Heart right ventricle (tissue), 16 donors: ENCODE data around the gene ARID4B. TPM values are rescaled to one million over a fixed set of nuclear protein-coding genes. Genes with fewer than 3 reads are reported as not detected.

Experiments
- ATAC-seq, 8 donors: fragments of 200-7000 bp; cut with Tn5 transposase; one replicate each; pipeline ENCODE4 v1.9.1; 2020; ENCODE audit warnings: mild to moderate bottlenecking in 8 of 8, moderate library complexity in 8 of 8, moderate number of reproducible peaks in 1 of 8
- DNase-seq, 2 donors: peaks; one replicate each; pipeline ENCODE4 v3.0.0-alpha.2; 2020
- H3K27ac ChIP-seq, 10 donors: fragments of 200-600 bp; sonication (generic) in 2 of 10; one replicate each; pipeline versions ENCODE4 v1.5.0 to v1.8.0; 2020 to 2022; ENCODE audit warnings: mild to moderate bottlenecking in 3 of 10
- H3K27me3 ChIP-seq, 7 donors: fragments of 200-600 bp; one replicate each; pipeline ENCODE4 v1.8.0; 2021 to 2022; ENCODE audit warnings: mild to moderate bottlenecking in 2 of 7
- H3K36me3 ChIP-seq, 9 donors: fragments of 200-600 bp; sonication (generic) in 1 of 9; one replicate each; pipeline versions ENCODE4 v1.5.0 to v1.8.0; 2020 to 2022; ENCODE audit warnings: mild to moderate bottlenecking in 2 of 9
- H3K4me1 ChIP-seq, 9 donors: fragments of 200-600 bp; sonication (generic) in 1 of 9; one replicate each; pipeline versions ENCODE4 v1.5.0 to v1.8.0; 2020 to 2022; ENCODE audit warnings: mild to moderate bottlenecking in 4 of 9
- H3K4me3 ChIP-seq, 10 donors: fragments of 200-600 bp; sonication (generic) in 2 of 10; one replicate each; pipeline versions ENCODE4 v1.5.0 to v1.8.0; 2020 to 2022; ENCODE audit warnings: mild to moderate bottlenecking in 7 of 10, moderate library complexity in 2 of 10
- H3K9me3 ChIP-seq, 11 donors: fragments of 200-600 bp in 10 of 11; sonication (generic) in 2 of 11; one replicate each; pipeline versions ENCODE4 v1.5.0 to v1.8.0; 2013 to 2022; ENCODE audit warnings: mild to moderate bottlenecking in 2 of 11, control low read depth in 1 of 11, moderate library complexity in 1 of 11
- CTCF ChIP-seq, 9 donors: fragments of 200-600 bp; sonication (generic) in 2 of 9; IDR thresholded peaks; one replicate each; pipeline versions ENCODE4 v1.5.0 to v1.8.0; 2021 to 2022; ENCODE audit warnings: antibody characterized with exemption in 9 of 9, mild to moderate bottlenecking in 5 of 9, moderate library complexity in 1 of 9
- WGBS, 2 donors: extraction: QIAGEN DNeasy Blood & Tissue Kit; methylation state at CpG; one replicate each; pipeline ENCODE4 v1.1.7; 2013; ENCODE audit warnings: inconsistent platforms in 1 of 2; 5-methylcytosine and 5-hydroxymethylcytosine counted together
- intact Hi-C, 10 donors: fragments of 100-400 bp; cut with DNase I; formaldehyde crosslinking; loops; one replicate each; pipeline versions ENCODE4 v1.11.1 to v1.14.2; 2022
- polyA plus RNA-seq, 2 donors: library from polyadenylated mRNA; stranded (reverse); fragments of 200-250 nt; gene quantifications; one replicate each; pipeline ENCODE4 v1.2.3, GENCODE V29; 2013
- total RNA-seq, 10 donors: library from RNA; stranded (reverse); fragmentation: NEBNext Ultra II Directional in 3 of 10; extraction: Animal tissue kit (Norgen Biotek cat#: 25700) in 3 of 10; gene quantifications; one replicate each; pipeline versions ENCODE4 v1.2.1 to v1.2.4, GENCODE V29; 2021 to 2023
- donor health status: Arrhythmogenic right ventricular cardiomyopathy.
- donor health status: ischemic (EF 13 %, LVEDD 7.1; RV severe dilation, severe dysfunction).
- donor health status: healthy with polysubstance abuse.
- donor health status: DM: no; HTN: yes; CAD: no.
- donor health status: DM: no; HTN: no; CAD: no.
- donor health status: ischemic (EF 25% LVEDD 6.9; RV normal size, moderate dysfunction).
- donor health status: ischemic (EF 25% LVEDD 5.7; RV mildly dilated, moderate dysfunction).
- donor health status: healthy.
- donor health status: DM: yes; HTN: yes; CAD: no.
- donor health status: Ischemic cardiomyopathy.
- donor health status: ischemic (EF 35%, LVEDD 5.7; RV mildly dilated, moderate dysfunction).
- donor health status: nonischemic (EF 11% LVEDD 7.7; RV severe dilation, severe dysfunction).
- donor health status: DM: yes; HTN: yes; CAD: no.
- donor health status: PGD.
- donor health status: ischemic (EF 29% LVEDD 5.4; RV normal size, mild dysfunction).
- donor health status: nonischemic (EF 23%, LVEDD 6.1; RV moderate dilation, normal function).

Gene ARID4B
- total and polyA plus RNA-seq, 12 donors = 4.8 to 21.5 (median 15.5) TPM

DNA sequence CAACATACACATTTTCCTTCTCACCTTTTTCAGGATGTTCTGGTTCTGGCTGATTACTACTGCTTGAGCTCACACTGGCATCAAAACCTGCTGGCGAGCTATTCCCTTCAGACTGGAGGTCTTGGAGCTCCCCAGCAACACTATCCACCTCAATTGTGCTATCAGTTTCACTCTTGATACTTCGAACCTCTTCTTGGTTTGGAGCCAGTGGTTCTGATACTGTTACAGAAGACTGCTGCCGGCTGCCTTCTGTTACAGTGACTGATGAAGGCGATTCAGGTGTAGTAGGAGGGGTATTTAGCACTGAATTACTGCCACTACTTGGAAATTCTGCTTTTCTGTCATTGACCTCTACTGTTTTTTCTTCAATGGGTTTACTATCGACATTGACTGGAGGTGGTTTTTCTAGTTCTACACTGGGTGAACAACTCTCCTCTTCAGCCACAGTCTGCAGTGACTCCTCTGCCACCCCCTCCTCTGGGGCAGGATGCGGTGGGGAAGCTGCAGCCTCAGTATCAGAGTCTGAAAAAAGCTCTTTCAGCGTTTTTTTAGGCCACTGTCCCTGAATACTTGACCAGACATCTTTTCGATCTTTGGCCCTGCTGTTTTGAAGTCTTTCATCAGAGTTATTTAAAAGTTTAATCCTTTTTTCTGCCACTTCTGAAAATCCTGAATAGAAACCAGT lies 146.3 kb downstream of the ARID4B start:
- TF ChIP-seq CTCF (IDR thresholded peaks at IDR 0.05) = no peak
- no peaks in the 10 kb centered on the region for H3K4me1 ChIP-seq
- H3K36me3 ChIP-seq = peaks cover 0 to 89% (median 22%) of the 10 kb centered on the region in 9 donors
- 84% methylated on average over 8 of the region's 8 CpGs for WGBS, 2 donors
- H3K27me3 ChIP-seq = no peaks in the 10 kb centered on the region
- intact Hi-C loops = no loop called here
- no peak overlapping the region for H3K27ac ChIP-seq
- no peaks in the 10 kb centered on the region for H3K9me3 ChIP-seq
- DNase-seq (no peak), ATAC-seq (no peak)
- no peak overlapping the region for H3K4me3 ChIP-seq

- WGBS, 2 donors = 91 to 94% methylated on average over 5 of the region's 5 CpGs
- Histone ChIP-seq H3K4me1 (no peaks in the 10 kb centered on the region), H3K4me3 (no peak overlapping the region), H3K9me3 (no peaks in the 10 kb centered on the region), H3K27ac (no peak overlapping the region), H3K36me3 (peaks cover 0 to 90% (median 22%) of the 10 kb centered on the region in 9 donors), H3K27me3 (no peaks in the 10 kb centered on the region)
- ATAC-seq (no peak), DNase-seq (no peak)
- intact Hi-C loops = no loop called here
- TF ChIP-seq CTCF (IDR thresholded peaks at IDR 0.05) = no peak
Observed at GRCh38 chr1:235180916-235181460, 147.0 kb downstream of the ARID4B start.

DNA sequence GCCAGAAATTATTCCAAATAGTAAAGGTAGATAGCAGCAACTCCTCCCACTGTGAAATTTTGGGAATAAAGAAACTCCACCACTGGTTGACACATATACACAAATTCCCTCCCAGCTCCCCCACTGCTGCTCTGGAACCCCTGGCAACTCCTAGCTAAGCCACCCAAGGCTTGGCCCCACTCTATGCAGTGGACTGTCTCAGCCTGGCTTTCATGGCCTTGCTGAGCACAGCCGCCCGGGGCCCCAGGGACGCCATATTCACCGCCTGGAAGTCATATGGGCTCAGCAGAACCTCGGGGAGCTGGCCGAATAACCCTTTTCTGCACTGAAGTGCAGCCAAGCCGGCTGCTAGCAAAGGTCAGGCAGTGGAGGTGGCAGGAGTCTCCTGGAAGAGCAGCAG lies 151.5 kb downstream of the ARID4B start:
- ATAC-seq (no peak), DNase-seq (no peak)
- H3K4me1 ChIP-seq = no peaks in the 10 kb centered on the region
- intact Hi-C loops = no loop called here
- TF ChIP-seq CTCF (IDR thresholded peaks at IDR 0.05) = no peak
- H3K9me3 ChIP-seq = no peaks in the 10 kb centered on the region
- 80 to 83% methylated on average over 7 of the region's 7 CpGs for WGBS, 2 donors
- no peak overlapping the region for H3K4me3 ChIP-seq
- H3K27me3 ChIP-seq = no peaks in the 10 kb centered on the region
- no peak overlapping the region for H3K27ac ChIP-seq
- peaks cover 0 to 90% (median 38%) of the 10 kb centered on the region in 9 donors for H3K36me3 ChIP-seq

DNA sequence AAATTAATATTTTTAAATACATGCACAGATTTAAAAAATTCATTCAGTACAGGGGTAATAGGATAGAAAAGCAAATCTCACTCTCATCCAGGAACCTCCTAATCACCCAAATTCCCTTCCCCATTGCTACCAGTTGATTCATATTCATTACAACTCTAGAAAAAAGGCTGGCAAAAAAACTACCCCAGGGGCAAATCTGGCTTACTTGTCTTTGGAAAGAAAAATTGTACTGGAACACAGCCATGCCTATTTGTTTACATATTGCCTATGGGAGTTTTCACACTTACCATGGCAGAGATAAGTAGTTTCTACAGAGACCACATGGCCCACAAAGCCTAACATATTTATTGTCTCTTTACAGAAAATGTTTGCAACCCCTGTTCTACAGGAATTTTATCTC lies 158.0 kb downstream of the ARID4B start:
- Histone ChIP-seq H3K4me3 (no peak overlapping the region), H3K36me3 (peaks cover 0 to 94% (median 43%) of the 10 kb centered on the region in 9 donors), H3K9me3 (no peaks in the 10 kb centered on the region), H3K27me3 (no peaks in the 10 kb centered on the region), H3K4me1 (no peaks in the 10 kb centered on the region), H3K27ac (no peak overlapping the region)
- no peak for TF ChIP-seq CTCF (IDR thresholded peaks at IDR 0.05)
- DNase-seq = no peak
- intact Hi-C loops = no loop called here
- ATAC-seq = no peak
